GM12878 (cell line): Measurements from ENCODE around the gene MRPL55. TPM values are rescaled to one million over a fixed set of nuclear protein-coding genes. Genes with fewer than 3 reads are reported as not detected.
"Not testable (repeated sequence)": the region's sequence is repeated elsewhere in the genome, so short reads cannot be mapped to it uniquely, and the experiment has no call there.

Source experiments
- ATAC-seq: fragments of 200-7000 bp; cut with Tn5 transposase; 3 replicates; pipeline ENCODE4 v1.9.1; 2020; ENCODE audit warnings: mild to moderate bottlenecking, moderate library complexity
- BruUV-seq: library from RNA; stranded (reverse); fragments of 400-500 nt; replicated peaks from 2 replicates; lab custom pipeline; 2021; lab: Mats Ljungman, UMichigan
- CTCF ChIA-PET: fragments of 300-600 bp; sonication (Branson Sonifier 250); formaldehyde crosslinking; extraction: SDS; loops from one replicate; lab custom pipeline; 2021; ENCODE audit warnings: inconsistent platforms; lab: Yijun Ruan, JAX
- POLR2A ChIA-PET: fragments of 350-600 bp; formaldehyde crosslinking; extraction: SDS; loops from one replicate; lab custom pipeline; 2021; ENCODE audit warnings: inconsistent platforms; lab: Charles Lee
- RAD21 ChIA-PET: fragments of 300-600 bp; sonication (Branson Sonifier 250); formaldehyde crosslinking; loops from one replicate; lab custom pipeline; 2023; ENCODE audit warnings: antibody characterized with exemption; ENCODE audit not compliant: unreplicated experiment; lab: Charles Lee
- SMC1A ChIA-PET: fragments of 300-600 bp; sonication (Branson Sonifier 250); formaldehyde crosslinking; loops from one replicate; lab custom pipeline; 2023; ENCODE audit not compliant: unreplicated experiment, uncharacterized antibody; lab: Charles Lee
- DNase-seq: peaks from one replicate; pipeline ENCODE4 v3.0.0-alpha.2; 2011; ENCODE audit warnings: low read depth, low spot score
- FAIRE-seq: peaks from 3 replicates; lab custom pipeline; 2011; peaks lifted over from hg19 to GRCh38; lab: Jason Lieb, UNC
- H2AFZ ChIP-seq: 2 replicates; pipeline ENCODE4 v1.6.0; 2011; ENCODE audit warnings: low read depth, low read length, control low read depth; ENCODE audit not compliant: control insufficient read depth
- H3K27ac ChIP-seq: 2 replicates; pipeline ENCODE4 v1.5.1; 2011; ENCODE audit warnings: control low read depth; ENCODE audit not compliant: control insufficient read depth, insufficient read depth
- H3K27me3 ChIP-seq, 2 experiments: replicated peaks in 1 of 2; 2 replicates each; pipeline versions ENCODE4 v1.6.0 to v1.6.1; 2011; ENCODE audit warnings: low read length in 1 of 2; ENCODE audit not compliant: control insufficient read depth in 2 of 2, insufficient read depth in 2 of 2
- H3K36me3 ChIP-seq, 2 experiments: 2 replicates each; pipeline ENCODE4 v1.5.1; 2011; ENCODE audit warnings: low read length in 1 of 2; ENCODE audit not compliant: control insufficient read depth in 2 of 2, insufficient read depth in 2 of 2
- H3K4me1 ChIP-seq: 2 replicates; pipeline ENCODE4 v1.6.1; 2011; ENCODE audit warnings: mild to moderate bottlenecking, low read length, moderate library complexity, mixed read lengths; ENCODE audit not compliant: control insufficient read depth, insufficient read depth
- H3K4me2 ChIP-seq: 2 replicates; pipeline ENCODE4 v1.6.0; 2011; ENCODE audit warnings: control low read depth; ENCODE audit not compliant: control insufficient read depth, insufficient read depth
- H3K4me3 ChIP-seq: fragments of 200-600 bp; sonication (generic); 2 replicates; pipeline ENCODE4 v1.5.1; 2016
- H3K79me2 ChIP-seq: 2 replicates; pipeline ENCODE4 v1.6.0; 2011; ENCODE audit warnings: low read length; ENCODE audit not compliant: control insufficient read depth, insufficient read depth
- H3K9ac ChIP-seq: 2 replicates; pipeline ENCODE4 v1.8.0; 2011; ENCODE audit warnings: low read length, control low read depth, mixed read lengths; ENCODE audit not compliant: control insufficient read depth, insufficient read depth
- H3K9me3 ChIP-seq: replicated peaks from 3 replicates; pipeline ENCODE4 v1.5.1; 2011; ENCODE audit warnings: mild to moderate bottlenecking, low read length; ENCODE audit not compliant: control insufficient read depth, insufficient read depth
- H4K20me1 ChIP-seq: 2 replicates; pipeline ENCODE4 v1.6.0; 2011; ENCODE audit not compliant: control insufficient read depth, insufficient read depth
- BHLHE40 ChIP-seq, 2 experiments: fragments of 450-650 bp in 1 of 2; IDR thresholded peaks; 2 replicates each; pipeline ENCODE4 v1.6.1; 2011 to 2017; ENCODE audit warnings: low read depth in 2 of 2, borderline replicate concordance in 1 of 2, improper control_type of control experiment in 1 of 2, low read length in 1 of 2, mild to moderate bottlenecking in 1 of 2
- FOXM1 ChIP-seq: IDR thresholded peaks from 2 replicates; pipeline ENCODE4 v1.6.1; 2012; ENCODE audit warnings: low read depth, mild to moderate bottlenecking, inconsistent platforms, low read length, moderate library complexity
- IRF4 ChIP-seq: IDR thresholded peaks from 2 replicates; pipeline ENCODE4 v1.6.1; 2011; ENCODE audit warnings: low read depth, low read length
- IRF5 ChIP-seq: fragments of 450-650 bp; IDR thresholded peaks from 2 replicates; pipeline ENCODE4 v1.6.1; 2017; ENCODE audit warnings: borderline replicate concordance
- MEF2B ChIP-seq: fragments of 450-650 bp; IDR thresholded peaks from 2 replicates; pipeline ENCODE4 v1.6.1; 2018; ENCODE audit warnings: mild to moderate bottlenecking, moderate library complexity; ENCODE audit not compliant: partially characterized antibody, poor library complexity, severe bottlenecking
- PAX5 ChIP-seq: IDR thresholded peaks from 2 replicates; pipeline ENCODE4 v1.6.1; 2011; ENCODE audit warnings: low read depth, low read length, borderline replicate concordance
- PAX8 ChIP-seq: fragments of 450-650 bp; IDR thresholded peaks from 2 replicates; pipeline ENCODE4 v1.6.1; 2017; ENCODE audit warnings: mild to moderate bottlenecking, moderate library complexity
- PML ChIP-seq: IDR thresholded peaks from 2 replicates; pipeline ENCODE4 v1.6.1; 2012; ENCODE audit warnings: low read length, inconsistent platforms
- POLR2AphosphoS5 ChIP-seq: IDR thresholded peaks from 2 replicates; pipeline ENCODE4 v1.6.1; 2011; ENCODE audit warnings: mild to moderate bottlenecking, low read length, inconsistent platforms
- RCOR1 ChIP-seq: conservative IDR thresholded peaks from 2 replicates; pipeline ENCODE4 v1.6.1; 2012; ENCODE audit warnings: low read depth, low read length, improper control_type of control experiment
- RELA ChIP-seq: fragments of 450-650 bp; IDR thresholded peaks from 2 replicates; pipeline ENCODE4 v1.8.0; 2014; ENCODE audit warnings: borderline replicate concordance; ENCODE audit not compliant: partially characterized antibody
- RUNX3 ChIP-seq: IDR thresholded peaks from 2 replicates; pipeline ENCODE4 v1.6.1; 2012; ENCODE audit warnings: low read length, inconsistent platforms
- SREBF1 ChIP-seq: IDR thresholded peaks from 2 replicates; pipeline ENCODE4 v1.6.1; 2012; ENCODE audit warnings: mild to moderate bottlenecking, low read length
- SUPT20H ChIP-seq: IDR thresholded peaks from 2 replicates; pipeline ENCODE4 v1.6.1; 2011; ENCODE audit warnings: low read depth, mild to moderate bottlenecking, low read length, moderate library complexity, borderline replicate concordance; ENCODE audit not compliant: control insufficient read depth
- TARDBP ChIP-seq: IDR thresholded peaks from 2 replicates; pipeline ENCODE4 v1.6.1; 2016; ENCODE audit warnings: borderline replicate concordance
- WRNIP1 ChIP-seq: IDR thresholded peaks from 2 replicates; pipeline ENCODE4 v1.6.1; 2011; ENCODE audit warnings: low read depth, low read length, improper control_type of control experiment, borderline replicate concordance
- WGBS: methylation state at CpG from one replicate; pipeline ENCODE4 v1.1.6; 2016; ENCODE audit warnings: low lambda C conversion rate; ENCODE audit not compliant: insufficient replicate concordance, insufficient coverage; ENCODE audit errors: missing lambda C conversion rate; 5-methylcytosine and 5-hydroxymethylcytosine counted together
- in situ Hi-C: fragments of 300-500 bp; cut with MboI; formaldehyde crosslinking; loops from 9 replicates; pipeline ENCODE4 v1.14.3; 2018; ENCODE audit warnings: mixed read lengths
- intact Hi-C: fragments of 100-400 bp; cut with micrococcal nuclease; formaldehyde crosslinking; loops from one replicate; pipeline ENCODE4 v1.14.2; 2022; ENCODE audit not compliant: unreplicated experiment
- polyA plus RNA-seq, 11 experiments: library from polyadenylated mRNA; depleted of rRNA in 4 of 11; unstranded in 6 of 11; stranded (reverse) in 5 of 11; fragments of >200 nt; fragmentation: Nextera tagmentation in 4 of 11; fragmentation: Illumina TruSeq in 1 of 11; extraction: Ambion mirVana in 4 of 11; extraction: Trizol in 1 of 11; gene quantifications; 1 replicate in 1 of 11; 2 replicates in 10 of 11; pipeline versions ENCODE4 v1.2.1 to v1.2.3, GENCODE V29; 2011 to 2016; ENCODE audit warnings: inconsistent platforms in 2 of 11, missing spikeins in 2 of 11, low read depth in 1 of 11
- total RNA-seq, 4 experiments: library from RNA; depleted of rRNA in 3 of 4; stranded (reverse); fragments of >200 nt in 3 of 4; fragmentation: Illumina TruSeq in 1 of 4; extraction: Trizol in 1 of 4; gene quantifications; 2 replicates each; pipeline versions ENCODE4 v1.2.1 to v1.2.3, GENCODE V29; 2013 to 2021
- TF ChIP-seq, protein P1 (sequence below): fragments of 450-650 bp; conservative IDR thresholded peaks from 2 replicates; pipeline ENCODE4 v1.6.1; 2017; ENCODE audit warnings: mild to moderate bottlenecking, moderate library complexity

Gene MRPL55
- total and polyA plus RNA-seq, 10 of the 15 experiments (the other 5 are each of a cell fraction or from before 2014, with no cell fraction given): 15.1 to 143 (median 55.8) TPM

GRCh38 chr1:228112167-228112566, 3.1 kb upstream of the MRPL55 start:
- peaks cover 7% of the 10 kb centered on the region for H3K4me1 ChIP-seq
- H2AFZ ChIP-seq: no peak overlapping the region
- RAD21 ChIA-PET: no interaction called here
- H3K79me2 ChIP-seq: peaks cover 13% of the 10 kb centered on the region
- DNase-seq (no peak), ATAC-seq (no peak), FAIRE-seq (no peak)
- intact Hi-C loops (no loop called here), in situ Hi-C loops (no loop called here)
- H3K4me3 ChIP-seq: no peak overlapping the region
- H3K4me2 ChIP-seq: no peak overlapping the region
- 82% methylated on average over 7 of the region's 7 CpGs for WGBS
- no peaks in the 10 kb centered on the region for H3K27me3 ChIP-seq
- H3K9me3 ChIP-seq: no peaks in the 10 kb centered on the region
- H3K27ac ChIP-seq: no peak overlapping the region
- POLR2A ChIA-PET: no interaction called here
- BruUV-seq: no TSS peak
- CTCF ChIA-PET: interaction anchor here (1.2 to 1.6 kb wide), 4 partner anchors 18 to 113 kb away, joined by 3 to 6 read pairs (median 4); partner anchors contain the start of gene IBA57
- H3K9ac ChIP-seq: no peak overlapping the region
- SMC1A ChIA-PET: no interaction called here
- H4K20me1 ChIP-seq: no peaks in the 10 kb centered on the region
- H3K36me3 ChIP-seq: no peaks in the 10 kb centered on the region; a peak in 1 of 4 replicates
- no peak for TF ChIP-seq SREBF1
- TF ChIP-seq, protein P1, sequence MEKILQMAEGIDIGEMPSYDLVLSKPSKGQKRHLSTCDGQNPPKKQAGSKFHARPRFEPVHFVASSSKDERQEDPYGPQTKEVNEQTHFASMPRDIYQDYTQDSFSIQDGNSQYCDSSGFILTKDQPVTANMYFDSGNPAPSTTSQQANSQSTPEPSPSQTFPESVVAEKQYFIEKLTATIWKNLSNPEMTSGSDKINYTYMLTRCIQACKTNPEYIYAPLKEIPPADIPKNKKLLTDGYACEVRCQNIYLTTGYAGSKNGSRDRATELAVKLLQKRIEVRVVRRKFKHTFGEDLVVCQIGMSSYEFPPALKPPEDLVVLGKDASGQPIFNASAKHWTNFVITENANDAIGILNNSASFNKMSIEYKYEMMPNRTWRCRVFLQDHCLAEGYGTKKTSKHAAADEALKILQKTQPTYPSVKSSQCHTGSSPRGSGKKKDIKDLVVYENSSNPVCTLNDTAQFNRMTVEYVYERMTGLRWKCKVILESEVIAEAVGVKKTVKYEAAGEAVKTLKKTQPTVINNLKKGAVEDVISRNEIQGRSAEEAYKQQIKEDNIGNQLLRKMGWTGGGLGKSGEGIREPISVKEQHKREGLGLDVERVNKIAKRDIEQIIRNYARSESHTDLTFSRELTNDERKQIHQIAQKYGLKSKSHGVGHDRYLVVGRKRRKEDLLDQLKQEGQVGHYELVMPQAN: no peak
- no peak for TF ChIP-seq IRF4
- no peak for TF ChIP-seq IRF5
- no peak for TF ChIP-seq POLR2AphosphoS5
- no peak for TF ChIP-seq SUPT20H
- TF ChIP-seq RUNX3: no peak
- TF ChIP-seq WRNIP1: no peak
- no peak for TF ChIP-seq PAX8
- no peak for TF ChIP-seq TARDBP
- no peak for TF ChIP-seq PAX5
- TF ChIP-seq RCOR1: no peak
- no peak for TF ChIP-seq BHLHE40 (IDR thresholded peaks at IDR 0.05; ENCODE audit: borderline replicate concordance in 1 of 2, low read depth in 2 of 2, low read length in 1 of 2)
- TF ChIP-seq RELA: no peak
- TF ChIP-seq MEF2B: no peak
- TF ChIP-seq FOXM1: no peak
- TF ChIP-seq PML: no peak
- TF ChIP-seq, all 136 proteins: peak for 0

- DNase-seq, intact Hi-C loops, FAIRE-seq, H3K9me3 ChIP-seq, H4K20me1 ChIP-seq, H3K9ac ChIP-seq, RAD21 ChIA-PET, H2AFZ ChIP-seq, H3K4me3 ChIP-seq, H3K36me3 ChIP-seq, SMC1A ChIA-PET, POLR2A ChIA-PET, H3K27ac ChIP-seq, ATAC-seq, in situ Hi-C loops, H3K4me1 ChIP-seq, H3K27me3 ChIP-seq, H3K4me2 ChIP-seq, BruUV-seq: not testable (repeated sequence)
- CTCF ChIA-PET: interaction anchor here (0.8 to 2.2 kb wide), 3 partner anchors 8 to 55 kb away, joined by 3 to 6 read pairs (median 3); no protein-coding TSS in a partner anchor
- H3K79me2 ChIP-seq: peaks cover 13% of the 10 kb centered on the region
- WGBS: 70% methylated on average over 4 of the region's 6 CpGs
Measured at GRCh38 chr1:228111315-228111714, 2.2 kb upstream of the MRPL55 start.
